G401 (cell line): ENCODE measurements around the gene RGS10. TPM values are rescaled to one million over a fixed set of nuclear protein-coding genes. Genes with fewer than 3 reads are reported as not detected.
A peak's percentile ranks its signal among the peaks of the same experiment; 100 is the strongest.

ENCODE experiments used
- DNase-seq: peaks from one replicate; pipeline ENCODE4 v3.0.0-alpha.2; 2015; ENCODE audit warnings: low spot score
- in situ Hi-C: cut with HindIII; loops from 2 replicates; pipeline ENCODE4 v1.10.0; 2016; ENCODE audit warnings: low sequenced_read_pairs, mixed read lengths
- total RNA-seq: library from RNA; depleted of rRNA; stranded (reverse); fragments of >200 nt; shearing (Covaris generic); gene quantifications from 2 replicates; pipeline ENCODE4 v1.2.3, GENCODE V29; 2014

The RGS10 gene
- total RNA-seq, 1 experiment from 2014 or later, result 80.5 TPM

GRCh38 chr10:119502209-119502608, 40.3 kb downstream of the RGS10 start:
- in situ Hi-C loops, result no loop called here

DNA sequence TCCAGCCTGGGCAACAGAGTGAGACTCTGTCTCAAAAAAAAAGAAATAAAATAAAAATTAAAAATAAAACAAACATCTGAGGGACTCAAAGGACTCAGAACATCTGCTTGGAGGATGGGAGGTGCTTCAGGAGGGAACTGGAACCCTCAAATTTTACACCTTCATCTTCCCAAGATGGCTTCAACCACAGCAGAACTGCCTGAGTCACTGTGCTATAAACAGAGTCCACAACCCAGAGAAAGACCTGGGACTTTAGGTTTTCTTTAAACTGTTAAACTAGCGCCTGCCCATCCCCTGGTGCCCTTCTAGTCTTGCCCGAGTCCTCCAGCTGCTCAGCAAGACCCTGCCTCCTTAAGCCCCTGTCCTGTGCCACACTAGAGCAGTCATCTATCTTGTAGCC, 40.8 kb downstream of the RGS10 start:
- DNase-seq, result no peak
- in situ Hi-C loops, result no loop called here

More at GRCh38 chr10:119502209-119502608, 40.3 kb downstream of the RGS10 start:
- no peak for DNase-seq

DNA sequence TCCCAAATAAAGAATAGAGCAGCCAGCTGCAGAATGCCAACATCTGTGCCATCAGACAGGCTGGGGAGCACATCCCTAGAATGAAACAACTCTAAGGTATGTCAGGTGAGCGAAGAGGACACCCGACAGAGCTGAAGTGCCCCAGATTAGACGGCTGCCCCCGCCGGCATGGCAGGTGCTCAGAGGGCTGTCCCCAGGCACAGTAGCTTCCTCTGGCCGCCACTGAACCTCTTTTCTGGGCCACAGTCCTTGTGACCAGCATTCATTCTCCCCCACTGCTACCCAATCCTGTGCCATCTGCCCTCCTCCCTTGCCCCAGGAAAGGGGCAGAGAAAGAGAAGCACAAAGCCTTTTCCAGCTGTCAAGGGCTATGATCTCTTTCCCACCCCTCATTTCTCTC, 41.7 kb downstream of the RGS10 start:
- DNase-seq, result peak; percentile 8
- in situ Hi-C loops, result no loop called here

DNA sequence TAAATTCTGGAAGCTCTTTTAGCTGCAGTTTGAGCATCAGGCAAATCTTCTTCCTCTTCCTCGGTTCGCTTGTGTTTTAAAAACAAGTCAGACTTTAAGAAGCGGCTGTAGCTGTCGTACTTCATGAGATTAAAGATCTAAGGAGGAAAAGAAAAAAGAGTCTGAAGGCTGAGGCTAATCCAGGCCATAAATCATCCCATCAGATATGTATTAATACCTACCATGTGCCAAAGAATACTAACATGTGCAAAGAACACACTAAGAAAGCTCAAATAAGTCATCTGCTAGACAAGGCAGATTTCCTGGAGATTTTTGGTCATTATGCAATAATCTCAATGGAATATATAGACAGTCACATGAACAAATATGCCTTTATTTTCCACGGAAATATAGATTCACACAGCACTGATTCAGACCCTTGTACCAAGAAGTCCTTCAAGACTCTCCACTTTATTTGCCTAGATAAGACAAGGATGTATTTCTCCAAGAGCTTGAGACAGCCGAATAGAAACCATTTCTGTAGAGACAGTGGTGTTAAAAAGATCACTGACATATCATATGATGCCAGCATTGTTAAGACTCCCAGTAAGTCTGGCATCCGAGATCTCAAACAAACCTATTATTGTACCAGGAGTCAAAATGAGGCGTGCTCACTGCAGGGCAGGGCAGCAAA, 42.3 kb downstream of the RGS10 start:
- DNase-seq, result no peak
- in situ Hi-C loops, result no loop called here

DNA sequence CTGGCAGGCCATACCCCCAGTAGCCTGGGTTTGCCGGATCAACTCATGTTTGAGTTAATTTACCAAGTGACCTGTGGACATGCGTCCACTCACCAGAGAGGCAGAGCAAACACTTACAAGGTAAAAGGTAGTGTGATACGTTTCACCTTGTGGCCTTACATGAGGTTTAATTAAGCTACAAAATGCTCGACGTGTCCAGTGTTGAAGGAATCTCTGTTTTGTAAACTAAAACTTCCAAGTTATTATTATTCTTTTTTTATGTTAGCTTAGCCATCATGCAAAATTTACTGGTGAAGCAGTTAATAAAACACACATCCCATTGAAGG, 42.9 kb downstream of the RGS10 start:
- in situ Hi-C loops, result no loop called here
- no peak for DNase-seq

DNA sequence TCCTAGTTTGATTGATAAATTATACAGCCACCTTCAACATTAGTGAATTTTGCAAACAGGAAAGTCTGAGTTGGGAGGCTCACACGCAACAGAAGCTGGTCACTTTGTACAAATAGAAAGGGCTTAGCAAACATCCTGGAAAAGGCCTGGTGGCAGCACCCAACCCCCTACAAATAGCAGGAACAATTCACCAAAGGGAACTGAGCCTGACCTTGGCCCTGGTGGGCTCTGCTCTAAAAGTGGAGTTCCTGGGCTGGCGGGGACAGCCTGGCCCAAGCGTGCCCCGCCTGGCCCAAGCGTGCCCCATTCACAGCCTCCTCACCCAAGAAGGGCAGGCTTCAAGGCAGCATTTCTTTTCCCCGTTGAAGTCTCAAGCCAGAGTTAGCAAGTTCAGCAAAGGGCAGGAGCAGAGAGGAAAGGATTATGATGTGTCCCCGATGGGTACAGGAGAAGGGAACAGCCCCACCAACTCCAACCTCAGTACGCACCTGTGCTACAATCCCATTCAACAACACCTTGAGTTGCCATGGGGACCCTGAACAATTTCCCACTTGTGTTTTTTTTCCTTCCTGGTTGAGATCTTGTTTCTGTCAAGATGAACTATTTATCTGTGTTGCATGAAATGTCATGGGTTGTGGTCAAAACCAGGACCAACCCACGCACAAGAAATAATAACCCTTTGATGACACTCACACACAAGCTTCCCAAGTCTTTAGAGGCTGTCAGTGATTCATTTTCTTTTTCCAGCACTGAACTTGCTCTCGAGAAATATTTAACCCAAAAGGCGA, 43.4 kb downstream of the RGS10 start:
- no peak for DNase-seq
- in situ Hi-C loops, result no loop called here

DNA sequence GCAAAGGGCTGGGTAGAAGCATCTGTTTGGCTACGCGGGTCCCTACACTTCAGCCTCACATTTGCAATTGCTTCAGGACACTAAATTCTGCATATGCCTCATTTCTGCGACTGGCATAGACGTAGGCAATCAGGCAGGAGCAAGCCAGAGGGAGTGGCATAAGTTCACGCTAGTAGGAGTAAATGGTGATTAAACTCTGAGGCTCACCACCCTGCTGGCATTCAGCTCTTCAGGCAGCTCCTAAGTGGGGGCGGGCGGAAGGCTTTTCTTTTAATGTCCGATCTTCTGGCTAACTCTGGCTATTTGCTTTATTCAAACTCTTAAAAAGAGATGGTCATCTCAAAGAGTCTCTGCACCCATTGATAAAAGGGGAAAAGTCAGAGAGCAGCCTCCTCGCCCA, 45.3 kb downstream of the RGS10 start:
- in situ Hi-C loops, result no loop called here
- DNase-seq, result no peak

DNA sequence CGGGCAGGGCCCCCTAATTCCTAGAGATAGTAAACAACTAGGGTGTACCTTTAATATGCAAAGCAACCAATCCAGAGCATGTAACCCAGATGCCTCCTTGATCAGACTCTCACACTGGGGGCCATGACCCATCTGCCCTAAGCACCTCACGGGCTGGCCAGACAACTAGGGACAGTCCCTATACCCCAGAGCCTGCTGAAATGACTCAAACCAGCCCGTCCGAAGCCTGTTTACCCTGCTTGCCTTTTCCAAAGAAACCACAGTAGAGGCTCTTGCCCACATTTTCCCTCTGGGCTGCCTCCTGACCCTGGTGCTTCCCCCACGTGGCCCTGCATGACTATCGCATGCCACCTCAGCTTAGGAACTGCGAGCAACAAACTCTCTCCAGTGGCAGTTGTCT, 46.2 kb downstream of the RGS10 start:
- in situ Hi-C loops, result no loop called here
- DNase-seq, result no peak

- in situ Hi-C loops, result no loop called here
- DNase-seq, result no peak
Observed at GRCh38 chr10:119495545-119495944, 47.0 kb downstream of the RGS10 start.

GRCh38 chr10:119495021-119495505, 47.5 kb downstream of the RGS10 start:
- no peak for DNase-seq
- in situ Hi-C loops, result no loop called here

- no peak for DNase-seq
- in situ Hi-C loops, result no loop called here
Observed at GRCh38 chr10:119494236-119495020, 48.1 kb downstream of the RGS10 start.

- DNase-seq, result no peak
- in situ Hi-C loops, result no loop called here
Observed at GRCh38 chr10:119493155-119493554, 49.4 kb downstream of the RGS10 start.

- no peak for DNase-seq
- in situ Hi-C loops, result no loop called here
Observed at GRCh38 chr10:119491966-119492757, 50.4 kb downstream of the RGS10 start.

GRCh38 chr10:119489991-119490326, 52.6 kb downstream of the RGS10 start:
- no peak for DNase-seq
- in situ Hi-C loops, result no loop called here

DNA sequence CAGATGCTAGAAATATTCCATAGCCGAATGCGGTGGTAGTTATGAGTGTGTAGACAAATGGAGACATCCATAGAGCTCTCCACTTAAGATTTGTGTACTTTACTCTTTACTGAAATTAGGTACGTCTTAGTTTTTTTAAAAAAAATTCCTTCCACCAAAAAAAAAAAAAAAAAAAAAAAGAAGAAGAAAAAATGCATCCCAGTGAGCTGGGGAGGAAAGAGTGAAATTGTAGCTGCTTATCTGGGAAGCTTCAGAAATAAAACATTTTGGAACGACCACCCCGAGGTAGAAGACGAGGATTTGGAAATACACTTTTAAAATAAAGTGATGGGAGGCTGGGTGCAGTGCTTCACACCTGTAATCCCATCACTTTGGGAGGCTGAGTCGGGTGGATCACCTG, 53.8 kb downstream of the RGS10 start:
- in situ Hi-C loops, result no loop called here
- no peak for DNase-seq

DNA sequence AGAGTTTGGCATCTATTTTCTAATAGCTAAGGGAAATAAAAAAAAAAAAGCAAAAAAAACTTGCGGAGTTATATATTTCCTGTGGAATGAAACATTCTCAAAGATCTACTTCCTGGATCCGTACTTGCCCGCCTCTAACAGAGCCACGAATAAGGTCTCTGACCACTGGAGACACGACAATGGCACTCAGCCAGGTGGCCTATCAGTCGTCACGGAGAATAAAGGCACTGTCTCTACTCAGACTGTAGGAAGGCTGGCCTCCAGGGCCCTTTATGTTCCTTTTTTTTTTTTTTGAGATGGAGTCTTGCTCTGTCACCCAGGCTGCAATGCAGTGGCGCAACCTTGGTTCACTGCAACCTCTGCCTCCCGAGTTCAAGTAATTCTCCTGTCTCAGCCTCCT, 58.7 kb downstream of the RGS10 start:
- in situ Hi-C loops, result no loop called here

DNA sequence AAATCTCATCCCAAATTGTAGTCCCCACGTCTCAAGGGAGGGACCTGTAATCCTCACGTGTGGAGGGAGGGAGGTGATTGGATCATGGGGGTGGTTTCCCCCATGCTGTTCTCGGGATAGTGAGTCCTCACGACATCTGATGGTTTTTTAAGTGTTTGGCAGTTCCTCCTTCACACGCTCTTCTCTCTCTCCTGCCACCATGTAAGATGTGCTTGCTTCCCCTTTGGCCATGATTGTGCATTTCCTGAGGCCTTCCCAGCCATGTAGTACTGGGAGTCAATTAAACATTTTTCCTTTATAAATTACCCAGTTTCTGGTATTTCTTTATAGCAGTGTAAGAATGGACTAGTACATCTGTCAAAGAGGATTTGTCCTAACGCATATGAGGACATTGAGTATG, 59.5 kb downstream of the RGS10 start:
- DNase-seq, result no peak
- in situ Hi-C loops, result no loop called here

More for the DNA sequence above, 58.7 kb downstream of the RGS10 start:
- no peak for DNase-seq

DNA sequence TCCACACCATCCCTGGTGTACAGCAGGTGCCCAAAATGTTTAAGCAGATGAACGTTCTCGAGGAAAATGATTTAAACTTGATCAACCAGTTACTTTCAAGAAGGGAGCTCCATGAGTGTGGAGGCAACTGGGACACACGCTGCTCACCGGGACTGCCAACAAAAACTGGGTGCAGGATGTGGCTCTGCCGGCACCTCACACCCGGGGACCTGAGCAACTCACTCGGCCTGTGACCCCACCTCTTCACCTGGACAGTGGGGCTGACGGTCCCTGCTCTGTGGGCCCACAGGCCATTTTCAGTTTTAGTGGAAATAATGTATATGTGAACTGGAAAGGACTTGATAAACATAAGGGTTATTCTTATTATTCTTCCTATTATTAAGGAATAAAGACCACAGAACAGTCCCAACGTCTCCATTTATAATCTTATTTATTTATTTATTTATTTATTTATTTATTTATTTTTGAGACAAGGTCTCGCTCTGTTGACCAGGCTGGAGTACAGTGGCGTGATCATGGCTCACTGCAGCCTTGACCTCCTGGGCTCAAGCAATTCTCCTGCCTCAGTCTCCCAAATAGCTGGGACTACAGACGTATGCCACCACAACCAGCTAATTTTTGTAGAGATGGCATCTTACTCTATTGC, 60.6 kb downstream of the RGS10 start:
- no peak for DNase-seq
- in situ Hi-C loops, result no loop called here

GRCh38 chr10:119480667-119481066, 61.9 kb downstream of the RGS10 start:
- in situ Hi-C loops, result no loop called here
- no peak for DNase-seq
